NCI-H748 treated with DMSO at 0.1 percent for 48 hours (cell line): ENCODE measurements around the gene MSRB3.
"Not testable (repeated sequence)": the region's sequence is repeated elsewhere in the genome, so short reads cannot be mapped to it uniquely, and the experiment has no call there.

ENCODE experiments used
- DNase-seq: peaks from one replicate; lab custom pipeline; 2025; lab: John Stamatoyannopoulos, UW

MSRB3 gene

GRCh38 chr12:65292241-65292640 lies 13.8 kb downstream of the MSRB3 start:
- DNase-seq = no peak

GRCh38 chr12:65293735-65294134 lies 15.3 kb downstream of the MSRB3 start:
- no peak for DNase-seq

GRCh38 chr12:65294641-65295262 lies 16.3 kb downstream of the MSRB3 start:
- DNase-seq = no peak

DNA sequence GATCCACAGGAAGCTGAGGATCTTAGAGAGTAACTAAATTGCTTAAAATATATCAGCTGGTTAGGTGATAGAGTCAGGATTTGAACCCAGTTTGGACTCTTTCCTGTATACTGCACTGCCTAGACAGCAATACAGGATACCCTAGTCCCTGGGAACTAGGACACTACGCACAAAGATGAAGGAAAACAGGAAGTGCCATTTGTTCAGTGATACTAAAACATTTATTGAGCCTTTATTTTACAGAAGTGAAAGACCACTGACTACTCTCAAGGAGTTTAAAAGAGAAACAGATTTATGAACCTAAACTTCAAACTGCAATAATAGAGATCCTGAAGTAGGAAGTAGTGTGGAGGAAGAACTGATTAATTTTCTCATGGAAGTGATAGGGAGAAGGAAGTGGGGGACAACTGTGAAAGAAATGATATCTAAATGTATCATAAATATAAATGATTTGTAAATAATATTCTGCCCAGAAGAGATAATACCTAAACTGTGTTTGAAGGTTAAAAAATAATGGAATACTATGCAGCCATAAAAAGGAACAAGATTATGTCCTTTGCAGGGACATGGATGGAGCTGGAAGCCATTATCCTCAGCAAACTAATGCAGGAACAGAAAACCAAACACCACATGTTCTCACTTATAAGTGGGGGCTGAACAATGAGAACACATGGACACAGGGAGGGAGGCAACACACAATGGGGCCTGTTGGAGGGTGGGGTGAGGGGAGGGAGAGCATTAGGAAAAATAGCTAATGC lies 18.2 kb downstream of the MSRB3 start:
- DNase-seq = no peak

- DNase-seq = no peak
Observed at GRCh38 chr12:65300097-65300496, 21.6 kb downstream of the MSRB3 start.

DNA sequence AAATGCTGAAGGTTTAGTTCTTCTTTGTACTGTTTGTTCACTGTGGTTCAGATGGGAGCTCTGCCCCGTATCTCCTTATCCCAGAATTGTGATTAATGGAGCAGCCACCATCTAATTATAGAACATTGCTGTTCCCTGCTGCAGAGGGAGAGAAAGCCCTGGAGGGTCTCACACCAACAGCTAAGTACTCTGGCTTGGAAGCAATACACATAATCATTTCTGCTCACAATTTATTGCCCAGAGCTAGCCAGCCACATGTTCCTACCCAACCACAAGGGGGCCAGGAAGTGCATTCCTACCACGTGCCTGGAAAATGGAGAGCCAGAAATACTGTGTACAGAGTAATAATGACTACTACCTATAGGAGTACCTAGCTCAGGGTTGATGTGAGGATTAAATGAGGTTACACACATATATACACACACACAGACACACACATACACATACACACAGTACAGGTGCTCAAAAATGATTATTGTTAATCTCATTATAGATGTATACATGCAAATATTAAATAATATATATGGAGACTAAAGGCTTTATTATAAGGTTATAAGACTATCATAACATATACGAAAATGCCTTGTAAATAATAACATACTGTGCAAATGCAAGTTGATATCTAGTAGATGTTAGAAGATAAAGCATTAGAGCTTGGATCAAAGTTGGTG lies 22.3 kb downstream of the MSRB3 start:
- no peak for DNase-seq

DNA sequence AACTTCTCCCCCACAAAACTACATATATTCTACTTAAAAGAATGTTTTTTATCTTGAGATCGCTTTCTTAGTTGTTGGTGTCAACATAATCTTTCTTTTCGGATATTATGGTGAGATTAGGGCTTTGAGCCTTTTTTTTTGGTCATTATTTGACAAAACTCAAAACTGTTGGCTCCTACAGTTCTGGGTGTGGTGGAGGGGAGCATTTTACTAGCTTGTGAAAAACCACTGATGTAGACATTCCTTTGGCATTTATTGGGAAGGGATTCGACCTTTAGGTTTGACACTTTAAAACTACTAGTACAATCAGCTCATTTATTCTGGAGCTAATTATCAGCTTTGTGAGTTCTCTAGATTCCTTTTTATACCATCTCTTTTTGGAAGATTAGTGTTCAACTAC lies 24.4 kb downstream of the MSRB3 start:
- no peak for DNase-seq

- DNase-seq = no peak
Observed at GRCh38 chr12:65305346-65305950, 27.0 kb downstream of the MSRB3 start.

GRCh38 chr12:65306366-65307168 lies 28.1 kb downstream of the MSRB3 start:
- peak; percentile 46 for DNase-seq

DNA sequence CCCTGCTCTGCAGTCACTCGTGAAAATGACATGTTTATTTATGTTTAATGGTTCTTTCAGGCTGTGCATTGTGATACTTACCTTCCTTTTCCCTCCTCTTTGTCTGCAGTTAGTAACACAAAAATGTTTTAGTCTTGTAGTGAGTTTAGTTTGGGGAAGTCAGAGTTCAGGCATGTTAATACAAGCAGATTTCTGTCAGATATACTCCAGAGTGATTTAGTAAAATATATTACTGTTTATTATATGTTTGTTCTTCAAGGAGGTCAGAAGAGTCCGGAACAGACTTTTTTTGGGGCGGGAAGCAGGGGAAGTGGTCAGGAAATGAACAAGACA lies 28.7 kb downstream of the MSRB3 start:
- no peak for DNase-seq

DNA sequence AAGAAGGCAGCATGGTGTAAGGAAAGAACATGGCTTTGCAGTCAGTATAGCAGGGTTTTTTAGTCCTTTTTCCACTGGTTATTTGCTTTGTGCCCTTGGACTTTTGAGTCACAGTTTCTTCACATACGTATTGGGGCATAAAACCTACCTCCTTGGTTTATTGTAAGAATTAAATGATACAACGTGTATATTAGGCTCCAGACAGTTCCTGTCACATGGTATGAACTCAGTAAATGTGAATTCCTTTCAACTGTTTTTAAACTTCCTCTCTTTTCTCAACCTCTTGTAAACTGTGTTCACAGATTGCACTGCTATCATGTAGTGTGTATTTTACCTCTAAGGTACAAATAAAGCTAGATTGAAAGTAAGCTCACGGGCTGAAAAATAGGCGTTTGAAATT lies 29.5 kb downstream of the MSRB3 start:
- no peak for DNase-seq

DNA sequence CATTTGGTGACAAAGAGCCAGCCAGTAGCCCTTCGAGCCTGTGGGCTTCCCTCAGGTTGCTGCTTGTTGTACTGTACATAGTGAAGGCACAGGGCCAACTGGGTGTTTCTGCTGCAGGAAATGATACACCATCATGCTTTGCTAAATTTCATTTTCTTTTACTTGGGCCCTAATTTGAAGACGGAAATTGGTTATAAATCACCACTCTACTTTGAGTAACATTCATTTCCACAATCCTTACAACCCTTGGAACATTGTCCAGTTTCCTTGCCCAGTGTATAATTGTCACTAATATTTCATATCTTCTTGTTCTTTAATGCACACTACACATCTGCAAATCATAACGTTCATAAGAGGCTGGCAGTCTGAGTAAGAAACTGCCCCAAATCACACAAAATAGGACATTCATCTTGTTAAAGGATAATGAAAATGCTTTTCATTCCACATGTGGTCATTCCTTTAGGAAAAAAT lies 30.2 kb downstream of the MSRB3 start:
- DNase-seq = no peak

DNA sequence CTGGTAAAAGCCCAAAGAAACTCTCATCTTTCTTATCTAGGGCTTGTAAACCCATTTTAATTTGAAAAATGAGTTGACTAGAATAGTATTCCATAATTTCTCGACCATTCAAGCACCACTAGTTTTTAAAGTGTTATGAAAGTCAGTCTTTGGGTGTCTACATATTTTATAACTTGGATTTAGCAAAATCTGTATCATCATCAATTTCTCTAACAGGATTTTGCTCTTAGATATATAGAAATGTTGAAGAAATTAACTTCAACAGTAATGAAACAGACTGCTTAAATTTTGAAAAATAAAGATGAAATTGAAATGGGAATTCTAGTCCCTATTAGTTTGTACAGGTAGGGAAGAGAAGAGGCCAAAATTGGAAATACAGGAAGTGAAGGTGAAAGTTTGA lies 32.8 kb downstream of the MSRB3 start:
- no peak for DNase-seq

- peak; percentile 15 for DNase-seq
Observed at GRCh38 chr12:65313719-65314317, 35.3 kb downstream of the MSRB3 start.

DNA sequence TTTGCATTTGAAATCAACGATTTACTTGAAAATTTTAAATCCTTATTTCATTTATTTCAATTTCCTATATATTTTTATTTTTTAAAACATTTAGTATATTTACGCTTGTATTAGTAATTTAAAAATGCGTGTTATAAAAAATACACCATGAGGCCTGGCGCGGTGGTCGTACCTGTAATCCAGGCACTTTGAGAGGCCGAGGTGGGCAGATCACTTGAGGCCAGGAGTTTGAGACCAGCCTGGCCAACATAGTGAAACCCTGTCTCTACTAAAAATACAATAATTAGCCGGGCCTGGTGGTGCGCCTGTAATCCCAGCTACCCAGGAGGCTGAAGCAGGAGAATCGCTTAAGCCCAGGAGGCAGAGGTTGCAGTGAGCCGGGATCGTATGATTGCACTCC lies 36.8 kb downstream of the MSRB3 start:
- not testable (repeated sequence) for DNase-seq

DNA sequence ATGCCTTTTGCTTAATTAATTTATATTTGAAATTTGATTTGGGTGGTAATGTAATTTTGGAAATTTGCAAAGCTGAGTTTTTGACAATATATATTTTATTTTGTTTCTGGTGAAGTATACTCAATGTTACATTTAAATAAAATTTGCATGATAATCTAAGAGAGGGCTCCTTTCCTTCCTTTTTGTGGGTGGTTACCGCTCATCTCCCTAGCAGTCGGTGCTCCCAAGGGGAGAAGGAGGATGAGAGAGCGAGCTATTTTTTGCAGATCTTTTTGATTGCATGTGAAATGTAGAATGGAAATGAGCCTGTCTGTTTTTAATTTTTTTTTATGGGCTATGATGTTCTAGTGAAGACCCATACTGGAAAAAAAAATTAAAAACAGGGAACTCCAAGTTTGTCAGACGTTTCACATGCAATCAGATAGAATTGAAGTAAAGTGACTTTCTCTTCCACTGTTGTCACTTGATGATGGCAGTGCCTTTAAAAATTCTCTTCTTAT lies 39.8 kb downstream of the MSRB3 start:
- no peak for DNase-seq

DNA sequence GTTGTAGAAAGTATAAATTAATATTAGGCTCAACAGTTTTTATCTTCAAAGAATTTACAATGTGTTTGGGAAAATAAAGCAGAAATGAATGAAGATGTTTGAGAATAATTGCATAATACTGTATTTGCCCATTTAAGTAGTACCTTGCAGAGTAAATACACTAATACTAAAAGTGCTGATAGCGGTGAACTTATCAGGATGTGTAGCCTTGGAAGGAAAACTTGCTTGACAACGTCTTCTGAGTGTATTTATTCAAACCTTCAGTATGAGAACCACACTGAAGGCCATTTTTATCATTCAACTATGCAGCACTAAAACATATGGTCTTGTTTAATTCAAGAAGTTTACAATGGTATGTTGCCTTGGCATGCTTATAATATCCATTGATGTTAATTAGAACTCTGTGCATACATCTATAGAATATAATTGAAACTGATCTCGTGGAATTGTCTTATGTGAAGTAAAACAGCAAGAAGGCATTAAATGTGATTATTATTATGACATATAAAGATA lies 41.3 kb downstream of the MSRB3 start:
- DNase-seq = no peak

GRCh38 chr12:65323070-65323469 lies 44.6 kb downstream of the MSRB3 start:
- no peak for DNase-seq

DNA sequence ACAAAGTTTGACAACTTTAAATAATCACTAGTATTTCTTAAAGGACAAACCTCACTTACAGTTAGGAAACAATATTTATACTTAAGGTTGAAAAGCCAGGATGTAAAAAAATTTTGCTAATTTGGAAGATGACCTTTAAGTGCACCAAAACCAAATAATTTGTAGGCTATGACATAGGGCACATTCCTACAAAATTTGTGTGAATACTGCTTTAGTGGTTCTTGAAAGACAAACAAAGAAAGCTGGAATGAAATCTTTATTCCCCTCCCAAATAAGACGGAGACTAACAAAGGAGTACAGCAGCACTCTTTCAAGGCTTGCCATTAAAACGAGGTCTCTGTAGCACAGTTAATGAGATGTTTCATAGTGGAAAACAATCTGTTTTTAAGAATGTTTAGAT lies 45.6 kb downstream of the MSRB3 start:
- no peak for DNase-seq

DNA sequence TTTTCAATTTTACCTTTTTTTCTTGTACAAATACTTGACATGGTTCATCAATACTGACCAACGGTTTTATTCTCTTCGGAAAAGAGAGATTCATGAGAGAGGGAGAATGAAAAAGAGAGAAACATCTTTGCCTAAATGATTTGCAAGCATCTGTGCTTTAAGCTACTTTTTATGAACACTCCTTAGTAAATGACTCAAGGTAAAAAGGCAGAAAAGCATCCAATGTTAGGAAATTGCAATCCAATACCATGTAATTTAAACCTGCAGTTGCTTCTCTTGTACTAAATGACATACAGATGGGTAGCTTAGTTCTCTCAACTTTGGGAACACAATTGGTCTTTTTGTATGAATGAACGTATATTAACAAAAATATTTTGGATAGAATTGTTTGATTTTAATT lies 46.1 kb downstream of the MSRB3 start:
- no peak for DNase-seq

GRCh38 chr12:65325183-65325582 lies 46.7 kb downstream of the MSRB3 start:
- no peak for DNase-seq
